Measurements from ENCODE around the gene TRA2B. TPM values are rescaled to one million over a fixed set of nuclear protein-coding genes. Genes with fewer than 3 reads are reported as not detected.

Gene TRA2B
- total RNA-seq, 2 donors from 2014 or later: 137 to 267 TPM

GRCh38 chr3:185896636-185897035, 41.2 kb downstream of the TRA2B start:
- Histone ChIP-seq H3K27me3 (replicated peaks; ENCODE audit: insufficient read depth) (no peaks in the 10 kb centered on the region), H3K27ac (no peak overlapping the region), H3K36me3 (no peaks in the 10 kb centered on the region), H3K4me3 (no peak overlapping the region), H3K4me1 (ENCODE audit: control insufficient read depth in 1 of 2, low read depth in 2 of 2) (no peaks in the 10 kb centered on the region), H3K9me3 (no peaks in the 10 kb centered on the region)
- ATAC-seq (ENCODE audit: insufficient number of reproducible peaks, low FRiP score, low read depth) (no peak), DNase-seq (ENCODE audit: low spot score) (no peak)
- TF ChIP-seq CTCF (IDR thresholded peaks at IDR 0.05): no peak

GRCh38 chr3:185887066-185887465, 50.7 kb downstream of the TRA2B start:
- no peak overlapping the region for H3K4me3 ChIP-seq
- no peaks in the 10 kb centered on the region for H3K27me3 ChIP-seq (replicated peaks; ENCODE audit: insufficient read depth)
- no peak overlapping the region for H3K27ac ChIP-seq
- DNase-seq (ENCODE audit: low spot score) (no peak), ATAC-seq (ENCODE audit: insufficient number of reproducible peaks, low FRiP score, low read depth) (no peak)
- no peaks in the 10 kb centered on the region for H3K36me3 ChIP-seq
- no peaks in the 10 kb centered on the region for H3K4me1 ChIP-seq (ENCODE audit: control insufficient read depth in 1 of 2, low read depth in 2 of 2)
- no peaks in the 10 kb centered on the region for H3K9me3 ChIP-seq
- no peak for TF ChIP-seq CTCF (IDR thresholded peaks at IDR 0.05)

- Histone ChIP-seq H3K27me3 (replicated peaks; ENCODE audit: insufficient read depth) (no peaks in the 10 kb centered on the region), H3K4me3 (no peak overlapping the region), H3K4me1 (ENCODE audit: control insufficient read depth in 1 of 2, low read depth in 2 of 2) (no peaks in the 10 kb centered on the region), H3K9me3 (no peaks in the 10 kb centered on the region), H3K27ac (no peak overlapping the region), H3K36me3 (no peaks in the 10 kb centered on the region)
- no peak for TF ChIP-seq CTCF (IDR thresholded peaks at IDR 0.05)
- no peak for DNase-seq (ENCODE audit: low spot score)
- ATAC-seq (ENCODE audit: insufficient number of reproducible peaks, low FRiP score, low read depth): no peak
Measured at GRCh38 chr3:185884641-185885040, 53.2 kb downstream of the TRA2B start.

GRCh38 chr3:185881926-185882325, 55.9 kb downstream of the TRA2B start:
- no peaks in the 10 kb centered on the region for H3K27me3 ChIP-seq (replicated peaks; ENCODE audit: insufficient read depth)
- ATAC-seq (ENCODE audit: insufficient number of reproducible peaks, low FRiP score, low read depth) (no peak), DNase-seq (ENCODE audit: low spot score) (no peak)
- H3K36me3 ChIP-seq: no peaks in the 10 kb centered on the region
- no peak overlapping the region for H3K4me3 ChIP-seq
- H3K9me3 ChIP-seq: no peaks in the 10 kb centered on the region
- H3K27ac ChIP-seq: no peak overlapping the region
- no peaks in the 10 kb centered on the region for H3K4me1 ChIP-seq (ENCODE audit: control insufficient read depth in 1 of 2, low read depth in 2 of 2)
- TF ChIP-seq CTCF (IDR thresholded peaks at IDR 0.05): no peak

GRCh38 chr3:185880600-185880999, 57.2 kb downstream of the TRA2B start:
- no peaks in the 10 kb centered on the region for H3K27me3 ChIP-seq (replicated peaks; ENCODE audit: insufficient read depth)
- DNase-seq (ENCODE audit: low spot score): no peak

More at GRCh38 chr3:185880600-185880999, 57.2 kb downstream of the TRA2B start:
- no peaks in the 10 kb centered on the region for H3K36me3 ChIP-seq
- H3K9me3 ChIP-seq: no peaks in the 10 kb centered on the region
- no peak overlapping the region for H3K4me3 ChIP-seq
- no peak for ATAC-seq (ENCODE audit: insufficient number of reproducible peaks, low FRiP score, low read depth)
- no peak overlapping the region for H3K27ac ChIP-seq
- no peak for TF ChIP-seq CTCF (IDR thresholded peaks at IDR 0.05)
- H3K4me1 ChIP-seq (ENCODE audit: control insufficient read depth in 1 of 2, low read depth in 2 of 2): no peaks in the 10 kb centered on the region
